Gastrocnemius medialis (tissue), 4 donors: ENCODE results near the gene SNORC.

ENCODE experiments used
- POLR2A ChIP-seq, 2 donors: fragments of 450-650 bp; IDR thresholded peaks; one replicate each; pipeline ENCODE4 v1.6.1; 2017; ENCODE audit warnings: antibody characterized with exemption in 2 of 2, mild to moderate bottlenecking in 2 of 2, moderate library complexity in 2 of 2
- TF ChIP-seq, protein P1 (sequence below), 5 experiments: fragments of 450-650 bp in 3 of 5; fragments of 200-600 bp in 2 of 5; sonication (generic) in 2 of 5; IDR thresholded peaks in 4 of 5; conservative IDR thresholded peaks in 1 of 5; 1 replicate in 4 of 5; 2 replicates in 1 of 5; pipeline ENCODE4 v1.5.1; 2016 to 2019; ENCODE audit warnings: antibody characterized with exemption in 5 of 5, mild to moderate bottlenecking in 3 of 5, moderate library complexity in 3 of 5

DNA sequence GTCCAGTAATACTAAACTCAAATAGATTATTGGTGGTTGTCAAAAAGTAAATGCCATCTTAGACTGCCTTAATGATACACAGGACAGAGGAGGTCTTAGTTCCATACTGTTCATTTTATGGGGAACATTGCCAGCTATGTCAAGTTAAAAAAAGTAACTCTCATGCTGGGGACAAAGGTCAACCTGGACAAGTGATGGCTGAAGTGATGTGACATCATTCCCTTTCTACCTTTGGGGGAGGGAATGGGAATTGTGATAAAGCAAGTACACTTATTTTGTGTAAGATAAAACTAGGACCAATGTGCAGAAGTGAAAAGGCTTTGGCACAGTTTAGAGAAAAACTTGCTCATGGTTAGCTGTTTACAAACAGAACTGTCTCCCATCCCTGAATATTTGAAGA lies 24.0 kb upstream of the SNORC start:
- no peak for TF ChIP-seq POLR2A (IDR thresholded peaks at IDR 0.05)
- TF ChIP-seq, protein P1, sequence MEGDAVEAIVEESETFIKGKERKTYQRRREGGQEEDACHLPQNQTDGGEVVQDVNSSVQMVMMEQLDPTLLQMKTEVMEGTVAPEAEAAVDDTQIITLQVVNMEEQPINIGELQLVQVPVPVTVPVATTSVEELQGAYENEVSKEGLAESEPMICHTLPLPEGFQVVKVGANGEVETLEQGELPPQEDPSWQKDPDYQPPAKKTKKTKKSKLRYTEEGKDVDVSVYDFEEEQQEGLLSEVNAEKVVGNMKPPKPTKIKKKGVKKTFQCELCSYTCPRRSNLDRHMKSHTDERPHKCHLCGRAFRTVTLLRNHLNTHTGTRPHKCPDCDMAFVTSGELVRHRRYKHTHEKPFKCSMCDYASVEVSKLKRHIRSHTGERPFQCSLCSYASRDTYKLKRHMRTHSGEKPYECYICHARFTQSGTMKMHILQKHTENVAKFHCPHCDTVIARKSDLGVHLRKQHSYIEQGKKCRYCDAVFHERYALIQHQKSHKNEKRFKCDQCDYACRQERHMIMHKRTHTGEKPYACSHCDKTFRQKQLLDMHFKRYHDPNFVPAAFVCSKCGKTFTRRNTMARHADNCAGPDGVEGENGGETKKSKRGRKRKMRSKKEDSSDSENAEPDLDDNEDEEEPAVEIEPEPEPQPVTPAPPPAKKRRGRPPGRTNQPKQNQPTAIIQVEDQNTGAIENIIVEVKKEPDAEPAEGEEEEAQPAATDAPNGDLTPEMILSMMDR (IDR thresholded peaks at IDR 0.05 in 4 of 5, conservative IDR thresholded peaks at IDR 0.05 in 1 of 5) = no peak
